Activated T-helper 2 cell treated with anti-CD3 and anti-CD28 coated beads, Interferon-gamma antibody, Interleukin-2, Interleukin-4, amounts not matched to agents 10 μg/mL and 5 μg/mL and 100 μg/mL, durations not matched to agents 14 hours and 24 hours and 36 hours (primary cell): Measurements from ENCODE around the gene SLC43A2. TPM values are rescaled to one million over a fixed set of nuclear protein-coding genes. Genes with fewer than 3 reads are reported as not detected.
"Not testable (repeated sequence)": the region's sequence is repeated elsewhere in the genome, so short reads cannot be mapped to it uniquely, and the experiment has no call there.

ENCODE experiments used
- DNase-seq: peaks from one replicate; pipeline ENCODE4 v3.0.0; 2021; ENCODE audit warnings: low spot score
- H3K27ac Mint-ChIP-seq: one replicate; pipeline ENCODE4 v1.8.0; 2021; ENCODE audit warnings: mixed read lengths
- H3K27me3 Mint-ChIP-seq: one replicate; pipeline ENCODE4 v1.8.0; 2021; ENCODE audit warnings: low read depth, mixed read lengths
- H3K36me3 Mint-ChIP-seq: one replicate; pipeline ENCODE4 v1.8.0; 2021; ENCODE audit warnings: low read depth, mixed read lengths
- H3K4me1 Mint-ChIP-seq: one replicate; pipeline ENCODE4 v1.8.0; 2021; ENCODE audit warnings: low read depth, mixed read lengths
- H3K4me3 Mint-ChIP-seq: one replicate; pipeline ENCODE4 v1.8.0; 2021; ENCODE audit warnings: low read depth, mild to moderate bottlenecking, moderate library complexity, mixed read lengths
- H3K9me3 Mint-ChIP-seq: one replicate; pipeline ENCODE4 v1.8.0; 2021; ENCODE audit warnings: mixed read lengths
- intact Hi-C: fragments of 100-400 bp; cut with micrococcal nuclease; formaldehyde crosslinking; loops from one replicate; pipeline ENCODE4 v1.15.1; 2023
- total RNA-seq: library from RNA; stranded (reverse); gene quantifications from 2 replicates; pipeline ENCODE4 v1.2.3, GENCODE V29; 2022

SLC43A2 gene
- total RNA-seq, 1 donor from 2014 or later, result 2.3 TPM

GRCh38 chr17:1542316-1542715 lies 86.3 kb downstream of the SLC43A2 start:
- H3K4me1 Mint-ChIP-seq, result no peaks in the 10 kb centered on the region
- H3K4me3 Mint-ChIP-seq, result no peak overlapping the region
- no peaks in the 10 kb centered on the region for H3K27me3 Mint-ChIP-seq
- peaks cover 50% of the 10 kb centered on the region for H3K36me3 Mint-ChIP-seq
- H3K27ac Mint-ChIP-seq, result no peak overlapping the region
- DNase-seq, result no peak
- no peaks in the 10 kb centered on the region for H3K9me3 Mint-ChIP-seq
- intact Hi-C loops, result no loop called here

- Mint-ChIP-seq H3K9me3 (no peaks in the 10 kb centered on the region), H3K4me3 (no peak overlapping the region), H3K27ac (no peak overlapping the region), H3K4me1 (no peaks in the 10 kb centered on the region), H3K36me3 (peaks cover 46% of the 10 kb centered on the region), H3K27me3 (no peaks in the 10 kb centered on the region)
- intact Hi-C loops, result no loop called here
- no peak for DNase-seq
Observed at GRCh38 chr17:1541367-1541904, 87.2 kb downstream of the SLC43A2 start.

- intact Hi-C loops, result no loop called here
- Mint-ChIP-seq H3K27me3 (no peaks in the 10 kb centered on the region), H3K4me1 (no peaks in the 10 kb centered on the region), H3K27ac (no peak overlapping the region), H3K9me3 (no peaks in the 10 kb centered on the region), H3K4me3 (no peak overlapping the region), H3K36me3 (peaks cover 40% of the 10 kb centered on the region)
- DNase-seq, result no peak
Observed at GRCh38 chr17:1539811-1540210, 88.8 kb downstream of the SLC43A2 start.

GRCh38 chr17:1535737-1536136 lies 92.9 kb downstream of the SLC43A2 start:
- Mint-ChIP-seq H3K36me3 (peaks cover 49% of the 10 kb centered on the region), H3K27ac (no peak overlapping the region), H3K27me3 (no peaks in the 10 kb centered on the region), H3K4me1 (no peaks in the 10 kb centered on the region), H3K9me3 (no peaks in the 10 kb centered on the region), H3K4me3 (no peak overlapping the region)
- DNase-seq, result no peak
- intact Hi-C loops, result no loop called here

- Mint-ChIP-seq H3K9me3 (no peaks in the 10 kb centered on the region), H3K36me3 (peaks cover 41% of the 10 kb centered on the region), H3K27ac (no peak overlapping the region), H3K4me1 (no peaks in the 10 kb centered on the region), H3K4me3 (no peak overlapping the region), H3K27me3 (no peaks in the 10 kb centered on the region)
- no peak for DNase-seq
- intact Hi-C loops, result no loop called here
Observed at GRCh38 chr17:1533661-1534325, 94.8 kb downstream of the SLC43A2 start.

- no peaks in the 10 kb centered on the region for H3K27me3 Mint-ChIP-seq
- no peaks in the 10 kb centered on the region for H3K9me3 Mint-ChIP-seq
- peaks cover 41% of the 10 kb centered on the region for H3K36me3 Mint-ChIP-seq
- H3K27ac Mint-ChIP-seq, result no peak overlapping the region
- no peak overlapping the region for H3K4me3 Mint-ChIP-seq
- no peaks in the 10 kb centered on the region for H3K4me1 Mint-ChIP-seq
- intact Hi-C loops, result no loop called here
- DNase-seq, result peak; percentile 28
Observed at GRCh38 chr17:1532836-1533602, 95.6 kb downstream of the SLC43A2 start.

- no peaks in the 10 kb centered on the region for H3K27me3 Mint-ChIP-seq
- intact Hi-C loops, result no loop called here
- H3K4me3 Mint-ChIP-seq, result no peak overlapping the region
- H3K9me3 Mint-ChIP-seq, result no peaks in the 10 kb centered on the region
- H3K4me1 Mint-ChIP-seq, result peaks cover 10% of the 10 kb centered on the region
- H3K36me3 Mint-ChIP-seq, result peaks cover 50% of the 10 kb centered on the region
- no peak overlapping the region for H3K27ac Mint-ChIP-seq
- no peak for DNase-seq
Observed at GRCh38 chr17:1529863-1530262, 98.8 kb downstream of the SLC43A2 start.

- Mint-ChIP-seq H3K27ac (peak overlapping the region; percentile 40), H3K36me3 (peaks cover 29% of the 10 kb centered on the region)
- DNase-seq, result peak; percentile 25
- H3K9me3 Mint-ChIP-seq, intact Hi-C loops, H3K4me1 Mint-ChIP-seq, H3K4me3 Mint-ChIP-seq, H3K27me3 Mint-ChIP-seq: not testable (repeated sequence)
Observed at GRCh38 chr17:1526876-1527275, 101.8 kb downstream of the SLC43A2 start.

- Mint-ChIP-seq H3K9me3 (no peaks in the 10 kb centered on the region), H3K4me1 (peaks cover 12% of the 10 kb centered on the region), H3K36me3 (peaks cover 38% of the 10 kb centered on the region), H3K27ac (no peak overlapping the region), H3K27me3 (no peaks in the 10 kb centered on the region), H3K4me3 (no peak overlapping the region)
- no peak for DNase-seq
- intact Hi-C loops, result no loop called here
Observed at GRCh38 chr17:1522626-1523025, 106.0 kb downstream of the SLC43A2 start.

- no peak overlapping the region for H3K27ac Mint-ChIP-seq
- no peak for DNase-seq
- no peaks in the 10 kb centered on the region for H3K27me3 Mint-ChIP-seq
- H3K4me1 Mint-ChIP-seq, result peaks cover 8% of the 10 kb centered on the region
- no peak overlapping the region for H3K4me3 Mint-ChIP-seq
- H3K36me3 Mint-ChIP-seq, result peaks cover 29% of the 10 kb centered on the region
- intact Hi-C loops, result no loop called here
- no peaks in the 10 kb centered on the region for H3K9me3 Mint-ChIP-seq
Observed at GRCh38 chr17:1521086-1521640, 107.5 kb downstream of the SLC43A2 start.

- no peak overlapping the region for H3K27ac Mint-ChIP-seq
- no peak for DNase-seq
- peaks cover 22% of the 10 kb centered on the region for H3K36me3 Mint-ChIP-seq
- H3K9me3 Mint-ChIP-seq, result no peaks in the 10 kb centered on the region
- peaks cover 13% of the 10 kb centered on the region for H3K4me1 Mint-ChIP-seq
- H3K4me3 Mint-ChIP-seq, result no peak overlapping the region
- intact Hi-C loops, result loop anchor here (10.0 kb wide), 1 partner anchor 245 kb away; the partner anchor contains the start of genes BHLHA9 and TRARG1
- H3K27me3 Mint-ChIP-seq, result no peaks in the 10 kb centered on the region
Observed at GRCh38 chr17:1519678-1520077, 109.0 kb downstream of the SLC43A2 start.
